Stimulated activated naive CD4-positive, alpha-beta T cell treated with Interleukin-2 at 50 U/mL for 16 hours (primary cell): ENCODE measurements around the gene SASH3.

Source experiments
- DNase-seq: peaks from one replicate; lab custom pipeline; 2025; lab: John Stamatoyannopoulos, UW

The SASH3 gene

GRCh38 chrX:129808829-129809796, 29.4 kb downstream of the SASH3 start:
- DNase-seq, result no peak

GRCh38 chrX:129813662-129814368, 34.1 kb downstream of the SASH3 start:
- DNase-seq, result no peak

- no peak for DNase-seq
Observed at GRCh38 chrX:129818123-129818522, 38.4 kb downstream of the SASH3 start.

- DNase-seq, result peak; percentile 30
Observed at GRCh38 chrX:129823115-129823514, 43.4 kb downstream of the SASH3 start.

- peak; percentile 0 for DNase-seq
Observed at GRCh38 chrX:129823522-129823921, 43.8 kb downstream of the SASH3 start.

- no peak for DNase-seq
Observed at GRCh38 chrX:129824620-129825019, 44.9 kb downstream of the SASH3 start.

- no peak for DNase-seq
Observed at GRCh38 chrX:129825746-129826505, 46.2 kb downstream of the SASH3 start.

GRCh38 chrX:129830494-129830893, 50.7 kb downstream of the SASH3 start:
- no peak for DNase-seq

GRCh38 chrX:129831091-129831885, 51.5 kb downstream of the SASH3 start:
- DNase-seq, result no peak

- no peak for DNase-seq
Observed at GRCh38 chrX:129833153-129833990, 53.6 kb downstream of the SASH3 start.

GRCh38 chrX:129836827-129837226, 57.1 kb downstream of the SASH3 start:
- no peak for DNase-seq

GRCh38 chrX:129840344-129840743, 60.6 kb downstream of the SASH3 start:
- DNase-seq, result no peak

- DNase-seq, result no peak
Observed at GRCh38 chrX:129842510-129843208, 62.9 kb downstream of the SASH3 start.

- DNase-seq, result no peak
Observed at GRCh38 chrX:129843209-129843458, 63.4 kb downstream of the SASH3 start.

GRCh38 chrX:129843459-129844306, 63.9 kb downstream of the SASH3 start, which contains the start of gene ZDHHC9:
Gene ZDHHC9, minus strand, starts transcription at chrX:129843886. Its CDS starts 1,941 bp downstream, at chrX:129841945.
- peak; percentile 80 for DNase-seq
